GM12878 (cell line): ENCODE data around the gene CD248. TPM values are rescaled to one million over a fixed set of nuclear protein-coding genes. Genes with fewer than 3 reads are reported as not detected.
A peak's percentile ranks its signal among the peaks of the same experiment; 100 is the strongest.

ENCODE experiments used
- ATAC-seq: fragments of 200-7000 bp; cut with Tn5 transposase; 3 replicates; pipeline ENCODE4 v1.9.1; 2020; ENCODE audit warnings: mild to moderate bottlenecking, moderate library complexity
- BruUV-seq: library from RNA; stranded (reverse); fragments of 400-500 nt; replicated peaks from 2 replicates; lab custom pipeline; 2021; lab: Mats Ljungman, UMichigan
- CTCF ChIA-PET: fragments of 300-600 bp; sonication (Branson Sonifier 250); formaldehyde crosslinking; extraction: SDS; loops from one replicate; lab custom pipeline; 2021; ENCODE audit warnings: inconsistent platforms; lab: Yijun Ruan, JAX
- POLR2A ChIA-PET: fragments of 350-600 bp; formaldehyde crosslinking; extraction: SDS; loops from one replicate; lab custom pipeline; 2021; ENCODE audit warnings: inconsistent platforms; lab: Charles Lee
- RAD21 ChIA-PET: fragments of 300-600 bp; sonication (Branson Sonifier 250); formaldehyde crosslinking; loops from one replicate; lab custom pipeline; 2023; ENCODE audit warnings: antibody characterized with exemption; ENCODE audit not compliant: unreplicated experiment; lab: Charles Lee
- SMC1A ChIA-PET: fragments of 300-600 bp; sonication (Branson Sonifier 250); formaldehyde crosslinking; loops from one replicate; lab custom pipeline; 2023; ENCODE audit not compliant: unreplicated experiment, uncharacterized antibody; lab: Charles Lee
- DNase-seq: peaks from one replicate; pipeline ENCODE4 v3.0.0-alpha.2; 2011; ENCODE audit warnings: low read depth, low spot score
- FAIRE-seq: peaks from 3 replicates; lab custom pipeline; 2011; peaks lifted over from hg19 to GRCh38; lab: Jason Lieb, UNC
- H2AFZ ChIP-seq: 2 replicates; pipeline ENCODE4 v1.6.0; 2011; ENCODE audit warnings: low read depth, low read length, control low read depth; ENCODE audit not compliant: control insufficient read depth
- H3K27ac ChIP-seq: 2 replicates; pipeline ENCODE4 v1.5.1; 2011; ENCODE audit warnings: control low read depth; ENCODE audit not compliant: control insufficient read depth, insufficient read depth
- H3K27me3 ChIP-seq, 2 experiments: replicated peaks in 1 of 2; 2 replicates each; pipeline versions ENCODE4 v1.6.0 to v1.6.1; 2011; ENCODE audit warnings: low read length in 1 of 2; ENCODE audit not compliant: control insufficient read depth in 2 of 2, insufficient read depth in 2 of 2
- H3K36me3 ChIP-seq, 2 experiments: 2 replicates each; pipeline ENCODE4 v1.5.1; 2011; ENCODE audit warnings: low read length in 1 of 2; ENCODE audit not compliant: control insufficient read depth in 2 of 2, insufficient read depth in 2 of 2
- H3K4me1 ChIP-seq: 2 replicates; pipeline ENCODE4 v1.6.1; 2011; ENCODE audit warnings: mild to moderate bottlenecking, low read length, moderate library complexity, mixed read lengths; ENCODE audit not compliant: control insufficient read depth, insufficient read depth
- H3K4me2 ChIP-seq: 2 replicates; pipeline ENCODE4 v1.6.0; 2011; ENCODE audit warnings: control low read depth; ENCODE audit not compliant: control insufficient read depth, insufficient read depth
- H3K4me3 ChIP-seq: fragments of 200-600 bp; sonication (generic); 2 replicates; pipeline ENCODE4 v1.5.1; 2016
- H3K79me2 ChIP-seq: 2 replicates; pipeline ENCODE4 v1.6.0; 2011; ENCODE audit warnings: low read length; ENCODE audit not compliant: control insufficient read depth, insufficient read depth
- H3K9ac ChIP-seq: 2 replicates; pipeline ENCODE4 v1.8.0; 2011; ENCODE audit warnings: low read length, control low read depth, mixed read lengths; ENCODE audit not compliant: control insufficient read depth, insufficient read depth
- H3K9me3 ChIP-seq: replicated peaks from 3 replicates; pipeline ENCODE4 v1.5.1; 2011; ENCODE audit warnings: mild to moderate bottlenecking, low read length; ENCODE audit not compliant: control insufficient read depth, insufficient read depth
- H4K20me1 ChIP-seq: 2 replicates; pipeline ENCODE4 v1.6.0; 2011; ENCODE audit not compliant: control insufficient read depth, insufficient read depth
- BACH1 ChIP-seq: fragments of 450-650 bp; IDR thresholded peaks from 2 replicates; pipeline ENCODE4 v1.6.1; 2017; ENCODE audit warnings: mild to moderate bottlenecking, borderline replicate concordance
- BHLHE40 ChIP-seq, 2 experiments: fragments of 450-650 bp in 1 of 2; IDR thresholded peaks; 2 replicates each; pipeline ENCODE4 v1.6.1; 2011 to 2017; ENCODE audit warnings: low read depth in 2 of 2, borderline replicate concordance in 1 of 2, improper control_type of control experiment in 1 of 2, low read length in 1 of 2, mild to moderate bottlenecking in 1 of 2
- ESRRA ChIP-seq: IDR thresholded peaks from 2 replicates; pipeline ENCODE4 v1.6.1; 2012; ENCODE audit warnings: mild to moderate bottlenecking, low read length, improper control_type of control experiment
- KDM1A ChIP-seq: fragments of 200-600 bp; sonication (generic); IDR thresholded peaks from 2 replicates; pipeline ENCODE4 v1.6.1; 2016; ENCODE audit warnings: borderline replicate concordance
- KLF5 ChIP-seq: fragments of 450-650 bp; IDR thresholded peaks from 2 replicates; pipeline ENCODE4 v1.6.1; 2014; ENCODE audit warnings: mild to moderate bottlenecking; ENCODE audit not compliant: partially characterized antibody
- MYC ChIP-seq: IDR thresholded peaks from 2 replicates; pipeline ENCODE4 v1.6.1; 2011; ENCODE audit warnings: mild to moderate bottlenecking, low read length, moderate library complexity, inconsistent platforms; ENCODE audit not compliant: insufficient read depth, insufficient replicate concordance, insufficient read length, severe bottlenecking
- NFYB ChIP-seq: IDR thresholded peaks from 2 replicates; pipeline ENCODE4 v1.6.1; 2011; ENCODE audit warnings: low read depth, mild to moderate bottlenecking, low read length, improper control_type of control experiment, moderate library complexity; ENCODE audit not compliant: insufficient read depth
- RFX5 ChIP-seq: IDR thresholded peaks from 2 replicates; pipeline ENCODE4 v1.6.1; 2011; ENCODE audit warnings: low read depth, low read length, improper control_type of control experiment
- SMARCA5 ChIP-seq: fragments of 450-650 bp; IDR thresholded peaks from 2 replicates; pipeline ENCODE4 v1.6.1; 2017; ENCODE audit warnings: mild to moderate bottlenecking
- TBL1XR1 ChIP-seq: IDR thresholded peaks from 2 replicates; pipeline ENCODE4 v1.6.1; 2012; ENCODE audit warnings: low read depth, low read length, improper control_type of control experiment
- ZNF24 ChIP-seq: fragments of 450-650 bp; IDR thresholded peaks from 2 replicates; pipeline ENCODE4 v1.6.1; 2017; ENCODE audit warnings: antibody characterized with exemption, mild to moderate bottlenecking
- WGBS: methylation state at CpG from one replicate; pipeline ENCODE4 v1.1.6; 2016; ENCODE audit warnings: low lambda C conversion rate; ENCODE audit not compliant: insufficient replicate concordance, insufficient coverage; ENCODE audit errors: missing lambda C conversion rate; 5-methylcytosine and 5-hydroxymethylcytosine counted together
- in situ Hi-C: fragments of 300-500 bp; cut with MboI; formaldehyde crosslinking; loops from 9 replicates; pipeline ENCODE4 v1.14.3; 2018; ENCODE audit warnings: mixed read lengths
- intact Hi-C: fragments of 100-400 bp; cut with micrococcal nuclease; formaldehyde crosslinking; loops from one replicate; pipeline ENCODE4 v1.14.2; 2022; ENCODE audit not compliant: unreplicated experiment
- polyA plus RNA-seq, 11 experiments: library from polyadenylated mRNA; depleted of rRNA in 4 of 11; unstranded in 6 of 11; stranded (reverse) in 5 of 11; fragments of >200 nt; fragmentation: Nextera tagmentation in 4 of 11; fragmentation: Illumina TruSeq in 1 of 11; extraction: Ambion mirVana in 4 of 11; extraction: Trizol in 1 of 11; gene quantifications; 1 replicate in 1 of 11; 2 replicates in 10 of 11; pipeline versions ENCODE4 v1.2.1 to v1.2.3, GENCODE V29; 2011 to 2016; ENCODE audit warnings: inconsistent platforms in 2 of 11, missing spikeins in 2 of 11, low read depth in 1 of 11
- total RNA-seq, 4 experiments: library from RNA; depleted of rRNA in 3 of 4; stranded (reverse); fragments of >200 nt in 3 of 4; fragmentation: Illumina TruSeq in 1 of 4; extraction: Trizol in 1 of 4; gene quantifications; 2 replicates each; pipeline versions ENCODE4 v1.2.1 to v1.2.3, GENCODE V29; 2013 to 2021
- TF ChIP-seq, protein P1 (sequence below): fragments of 450-650 bp; IDR thresholded peaks from 2 replicates; pipeline ENCODE4 v1.6.1; 2016; ENCODE audit warnings: mild to moderate bottlenecking
- TF ChIP-seq, protein P2 (sequence below): IDR thresholded peaks from 2 replicates; pipeline ENCODE4 v1.6.1; 2012; ENCODE audit warnings: low read depth, low read length, improper control_type of control experiment

The CD248 gene
- total and polyA plus RNA-seq, 10 of the 15 experiments (the other 5 are each of a cell fraction or from before 2014, with no cell fraction given) = 0.10 to 0.21 (median 0.20) TPM; not detected in 7

DNA sequence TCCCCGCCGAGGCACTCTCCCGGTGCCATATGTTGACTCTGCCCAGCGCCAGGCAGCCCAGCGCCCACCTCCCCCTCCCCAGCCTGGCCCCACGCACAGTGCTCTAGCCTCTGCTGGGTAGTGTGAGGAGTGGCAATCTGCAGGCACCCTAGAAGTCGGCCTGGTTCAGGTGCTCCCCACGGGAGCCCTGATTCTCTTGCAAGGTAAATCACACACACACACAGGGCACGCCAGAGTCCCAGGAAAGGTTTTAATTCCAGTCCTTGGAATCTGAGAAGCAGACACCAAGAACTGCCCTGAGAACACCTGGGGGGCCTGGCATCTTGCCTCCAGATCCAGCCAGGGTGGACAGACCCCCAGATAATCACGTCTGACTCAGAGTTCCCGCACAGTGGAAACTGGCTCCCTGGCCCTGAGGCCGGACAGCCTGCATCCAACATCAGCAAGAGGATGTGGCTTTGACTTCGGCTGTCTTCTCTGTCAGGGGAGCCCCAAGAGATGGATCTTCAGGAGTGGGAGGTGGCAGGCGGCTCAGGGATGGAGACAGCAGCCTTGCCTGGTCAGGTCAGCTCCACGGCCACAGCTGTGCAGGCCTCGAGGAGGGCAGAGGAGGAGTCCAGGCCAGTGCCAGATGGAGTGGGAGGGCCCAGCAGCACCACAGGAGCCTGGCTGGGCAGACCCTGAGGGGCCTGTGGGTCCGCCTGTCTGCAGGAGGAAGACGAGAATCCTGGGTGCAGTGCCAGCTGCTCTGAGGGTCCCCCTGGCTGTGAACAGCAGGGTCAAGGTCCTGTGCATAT, 20.5 kb upstream of the CD248 start:
- no TSS peak for BruUV-seq
- intact Hi-C loops (no loop called here), in situ Hi-C loops (no loop called here)
- 0 out of 2 replicates have a peak, but pooled peaks have one; percentile 57 for TF ChIP-seq SMARCA5
- TF ChIP-seq NFYB = no peak
- TF ChIP-seq MYC = no peak
- TF ChIP-seq KDM1A = no peak
- no peak for TF ChIP-seq BACH1
- TF ChIP-seq, protein P1, sequence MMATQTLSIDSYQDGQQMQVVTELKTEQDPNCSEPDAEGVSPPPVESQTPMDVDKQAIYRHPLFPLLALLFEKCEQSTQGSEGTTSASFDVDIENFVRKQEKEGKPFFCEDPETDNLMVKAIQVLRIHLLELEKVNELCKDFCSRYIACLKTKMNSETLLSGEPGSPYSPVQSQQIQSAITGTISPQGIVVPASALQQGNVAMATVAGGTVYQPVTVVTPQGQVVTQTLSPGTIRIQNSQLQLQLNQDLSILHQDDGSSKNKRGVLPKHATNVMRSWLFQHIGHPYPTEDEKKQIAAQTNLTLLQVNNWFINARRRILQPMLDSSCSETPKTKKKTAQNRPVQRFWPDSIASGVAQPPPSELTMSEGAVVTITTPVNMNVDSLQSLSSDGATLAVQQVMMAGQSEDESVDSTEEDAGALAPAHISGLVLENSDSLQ = 0 out of 2 replicates have a peak, but pooled peaks have one; percentile 4
- no peak for TF ChIP-seq BHLHE40 (IDR thresholded peaks at IDR 0.05; ENCODE audit: borderline replicate concordance in 1 of 2, low read depth in 2 of 2, low read length in 1 of 2)
- no peak for TF ChIP-seq RFX5
- TF ChIP-seq ESRRA = no peak
- TF ChIP-seq TBL1XR1 = no peak
- no peak for TF ChIP-seq ZNF24
- TF ChIP-seq KLF5 = no peak
- TF ChIP-seq, protein P2, sequence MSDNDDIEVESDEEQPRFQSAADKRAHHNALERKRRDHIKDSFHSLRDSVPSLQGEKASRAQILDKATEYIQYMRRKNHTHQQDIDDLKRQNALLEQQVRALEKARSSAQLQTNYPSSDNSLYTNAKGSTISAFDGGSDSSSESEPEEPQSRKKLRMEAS = no peak
- Histone ChIP-seq H3K9ac (no peak overlapping the region), H3K27ac (no peak overlapping the region), H4K20me1 (no peaks in the 10 kb centered on the region), H3K4me1 (peaks cover 21% of the 10 kb centered on the region), H3K36me3 (peaks cover 0 to 19% of the 10 kb centered on the region in 2 experiments; a peak in 3 of 4 replicates), H3K9me3 (no peaks in the 10 kb centered on the region), H3K27me3 (no peaks in the 10 kb centered on the region), H3K79me2 (no peaks in the 10 kb centered on the region), H3K4me2 (peak overlapping the region; percentile 62), H3K4me3 (no peak overlapping the region), H2AFZ (no peak overlapping the region)
- ChIA-PET RAD21 (interaction anchor here (1.2 to 3.6 kb wide), 3 partner anchors 25 to 49 kb away, joined by 3 to 49 read pairs (median 6); no protein-coding TSS in a partner anchor), SMC1A (interaction anchor here (0.7 to 2.2 kb wide), 5 partner anchors 8 to 52 kb away, joined by 3 to 16 read pairs (median 3); partner anchors contain the start of gene CD248), CTCF (interaction anchor here (1.0 to 2.6 kb wide), 6 partner anchors 8 to 49 kb away, joined by 3 to 50 read pairs (median 10); partner anchors contain the start of genes BRMS1 and YIF1A), POLR2A (interaction anchor here (0.8 kb wide), 1 partner anchor 25 kb away, joined by 3 read pairs; no protein-coding TSS in a partner anchor)
- DNase-seq (no peak), FAIRE-seq (no peak), ATAC-seq (no peak)
- WGBS = 55% methylated on average over 18 of the region's 18 CpGs
